Activated CD4-positive, alpha-beta T cell treated with anti-CD3 and anti-CD28 coated beads for 1 hour (primary cell): ENCODE data around the gene MYCBP.
"Not testable (repeated sequence)": the region's sequence is repeated elsewhere in the genome, so short reads cannot be mapped to it uniquely, and the experiment has no call there.

Experiments used
- DNase-seq: peaks from one replicate; pipeline ENCODE4 v3.0.0-alpha.2; 2020

The MYCBP gene

GRCh38 chr1:38865112-38865715 lies 7.9 kb downstream of the MYCBP start:
- DNase-seq: no peak

GRCh38 chr1:38860454-38860795 lies 12.7 kb downstream of the MYCBP start:
- DNase-seq: no peak

GRCh38 chr1:38859561-38860453 lies 13.3 kb downstream of the MYCBP start, which contains the start of gene RRAGC:
Gene RRAGC (minus strand): TSS chr1:38859772. CDS start chr1:38859646, 126 bp downstream.
- peak; percentile 97 for DNase-seq

- peak; percentile 16 for DNase-seq
These were observed 14.2 kb downstream of the MYCBP start for GRCh38 chr1:38858833-38859560.

GRCh38 chr1:38852780-38853179 lies 20.4 kb downstream of the MYCBP start:
- DNase-seq: no peak

- DNase-seq: no peak
These were observed 25.1 kb downstream of the MYCBP start for GRCh38 chr1:38848071-38848470.

- no peak for DNase-seq
These were observed 26.9 kb downstream of the MYCBP start for GRCh38 chr1:38846210-38846609.

GRCh38 chr1:38845088-38845487 lies 28.1 kb downstream of the MYCBP start:
- not testable (repeated sequence) for DNase-seq

GRCh38 chr1:38840281-38840680 lies 32.9 kb downstream of the MYCBP start:
- DNase-seq: no peak

- DNase-seq: no peak
These were observed 33.8 kb downstream of the MYCBP start for GRCh38 chr1:38839363-38839762.

GRCh38 chr1:38836316-38836715 lies 36.8 kb downstream of the MYCBP start:
- DNase-seq: not testable (repeated sequence)

- DNase-seq: no peak
These were observed 38.0 kb downstream of the MYCBP start for GRCh38 chr1:38834937-38835827.

GRCh38 chr1:38834221-38834782 lies 38.8 kb downstream of the MYCBP start:
- DNase-seq: no peak

- no peak for DNase-seq
These were observed 40.0 kb downstream of the MYCBP start for GRCh38 chr1:38833146-38833545.

GRCh38 chr1:38832370-38832734 lies 40.8 kb downstream of the MYCBP start:
- DNase-seq: no peak

- no peak for DNase-seq
These were observed 41.3 kb downstream of the MYCBP start for GRCh38 chr1:38831731-38832369.

GRCh38 chr1:38829368-38829767 lies 43.8 kb downstream of the MYCBP start:
- DNase-seq: no peak

GRCh38 chr1:38827318-38827717 lies 45.8 kb downstream of the MYCBP start:
- DNase-seq: no peak

GRCh38 chr1:38826886-38827285 lies 46.3 kb downstream of the MYCBP start:
- DNase-seq: no peak

- no peak for DNase-seq
These were observed 46.9 kb downstream of the MYCBP start for GRCh38 chr1:38826262-38826661.

GRCh38 chr1:38820860-38821259 lies 52.3 kb downstream of the MYCBP start:
- DNase-seq: no peak

- no peak for DNase-seq
These were observed 53.6 kb downstream of the MYCBP start for GRCh38 chr1:38819516-38819915.
